HG03378 (cell line): ENCODE data around the gene CTNND2.

Source experiments
- ATAC-seq: cut with Tn5 transposase; IDR thresholded peaks from one replicate; pipeline ENCODE4 v1.9.1; 2021; ENCODE audit warnings: mild to moderate bottlenecking, moderate library complexity; ENCODE audit not compliant: unreplicated experiment

The CTNND2 gene

DNA sequence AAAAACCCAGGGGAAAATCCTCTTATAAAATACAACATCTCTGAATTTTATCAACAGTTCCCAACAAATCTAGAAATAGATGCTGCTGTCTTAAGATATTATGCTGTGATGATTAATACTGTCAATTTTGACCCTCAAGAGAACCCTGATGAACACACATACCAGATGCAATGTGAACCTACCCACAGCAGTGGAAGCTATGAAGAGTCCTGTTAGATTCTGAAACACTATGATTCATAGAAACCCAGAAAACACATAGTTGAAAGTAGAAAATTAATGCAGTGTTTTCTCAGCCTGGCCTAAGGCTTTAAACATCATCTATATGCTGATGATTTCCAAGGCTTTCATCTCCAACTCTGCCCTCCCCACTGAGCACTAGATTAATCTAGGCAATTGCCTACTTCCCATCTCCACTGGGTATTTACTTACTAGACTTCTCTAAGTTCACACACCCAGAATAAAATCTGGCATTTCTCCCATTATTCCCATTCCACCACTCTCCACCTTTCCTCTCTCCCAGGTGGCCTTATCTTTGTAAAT lies 296.2 kb downstream of the CTNND2 start:
- ATAC-seq, result no peak

DNA sequence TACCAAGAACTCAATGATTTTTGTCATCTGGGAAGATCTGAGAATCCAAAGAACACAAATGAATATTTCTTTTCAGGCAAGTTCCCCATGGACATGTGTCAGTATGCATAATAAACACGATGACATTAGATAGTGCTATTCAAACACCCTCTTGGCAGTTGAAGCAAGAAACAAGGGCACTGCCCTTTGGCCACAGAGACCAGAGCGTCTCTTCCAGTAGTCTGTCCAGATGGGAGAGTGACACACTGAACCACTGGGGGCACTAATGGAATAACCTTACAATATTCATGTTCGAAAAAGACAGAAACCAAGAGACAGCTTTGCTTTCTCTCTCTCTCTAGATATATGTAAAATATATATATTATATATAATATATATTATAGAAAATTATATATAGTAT lies 301.9 kb downstream of the CTNND2 start:
- no peak for ATAC-seq

DNA sequence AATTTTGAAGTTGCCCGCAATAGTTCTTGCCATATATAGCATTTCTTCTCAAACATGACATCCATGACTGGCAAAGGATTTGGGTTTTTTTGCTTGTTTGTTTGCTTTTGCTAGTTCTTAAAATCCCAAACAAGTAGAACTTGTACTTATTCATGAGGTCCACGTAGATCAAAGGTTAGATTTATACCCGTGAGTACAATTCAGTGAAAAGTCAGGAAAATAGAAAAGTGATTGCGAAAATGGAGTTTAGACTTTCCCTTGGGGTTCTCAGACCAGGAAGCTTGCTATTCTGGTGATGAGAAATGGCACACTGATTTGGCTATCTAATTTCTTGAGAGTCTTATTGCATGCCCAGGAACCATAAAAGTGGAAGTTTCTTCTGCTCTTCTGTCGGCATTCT lies 304.7 kb downstream of the CTNND2 start:
- no peak for ATAC-seq

DNA sequence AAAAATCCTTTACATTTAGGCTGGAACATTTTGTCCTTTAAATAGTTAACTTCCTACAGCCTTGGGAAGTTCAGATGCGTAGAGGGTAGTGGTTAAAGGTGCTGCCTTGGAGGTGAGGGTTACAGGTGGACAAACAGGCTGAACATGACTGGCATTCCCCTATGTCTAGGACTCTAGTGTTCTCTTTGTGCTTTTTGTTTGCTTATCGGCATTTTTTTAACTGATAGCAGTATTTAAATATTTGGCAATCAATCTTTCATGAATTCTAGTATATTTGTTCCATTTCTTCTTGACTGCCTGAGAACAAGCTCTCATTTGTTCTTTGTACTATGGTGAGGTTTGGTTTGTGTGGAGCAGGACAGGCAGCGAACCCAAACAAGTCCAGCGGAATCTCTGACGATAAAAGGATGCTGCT lies 307.6 kb downstream of the CTNND2 start:
- no peak for ATAC-seq

DNA sequence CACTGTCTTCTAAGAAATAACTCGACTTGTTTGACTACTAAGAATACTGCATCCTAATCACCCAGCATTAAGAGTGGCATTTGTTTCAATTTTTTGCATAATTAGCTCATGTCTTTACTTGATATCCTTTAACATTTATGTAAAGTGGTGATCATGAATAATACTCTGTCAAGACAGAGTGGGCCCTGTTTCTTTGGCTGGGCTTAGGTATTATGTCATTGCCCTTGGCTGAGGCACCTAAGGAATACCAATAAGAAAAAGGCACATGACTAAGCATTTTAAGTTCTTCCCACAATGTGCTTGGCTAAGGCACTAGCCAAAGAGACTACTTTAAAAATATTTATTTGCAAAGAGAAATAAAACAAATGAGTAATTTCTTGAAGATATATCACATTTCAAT lies 308.1 kb downstream of the CTNND2 start:
- ATAC-seq, result no peak

DNA sequence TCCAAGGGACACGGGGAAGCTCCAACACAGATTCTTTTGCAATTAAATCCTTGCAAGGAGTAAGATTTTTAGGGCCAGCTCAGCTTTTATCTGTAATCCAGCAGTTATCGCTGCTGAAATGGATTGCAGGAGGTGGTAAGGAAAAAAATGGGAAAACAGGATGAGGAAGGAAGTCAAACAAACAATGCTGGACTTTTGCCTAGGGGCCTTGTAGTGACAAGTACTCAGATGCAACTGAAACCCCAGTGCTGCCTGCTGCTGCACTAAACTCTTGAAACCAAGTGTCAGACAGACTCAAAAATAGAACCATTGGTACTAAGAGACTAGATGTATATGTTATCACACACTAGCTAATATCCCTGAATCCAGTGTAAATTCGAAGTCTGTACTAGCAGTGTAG lies 309.2 kb downstream of the CTNND2 start:
- ATAC-seq, result no peak

DNA sequence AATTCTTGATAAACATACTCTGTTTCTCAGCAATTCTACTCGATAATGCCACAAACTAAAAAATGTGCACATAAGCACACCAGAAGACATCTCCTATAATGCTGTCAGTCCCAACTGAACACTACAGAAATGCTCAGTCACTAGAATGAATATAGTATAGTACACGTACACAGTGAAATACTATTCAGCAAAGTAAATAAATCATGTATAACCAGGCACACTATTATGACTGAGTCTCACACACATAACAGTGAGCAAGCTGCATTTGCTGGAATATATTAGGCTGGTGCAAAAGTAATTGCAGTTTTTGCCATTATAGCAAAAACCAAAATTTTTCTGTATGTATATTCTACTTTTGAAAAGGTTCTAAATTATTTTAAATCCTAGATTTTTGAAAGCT lies 310.2 kb downstream of the CTNND2 start:
- no peak for ATAC-seq

DNA sequence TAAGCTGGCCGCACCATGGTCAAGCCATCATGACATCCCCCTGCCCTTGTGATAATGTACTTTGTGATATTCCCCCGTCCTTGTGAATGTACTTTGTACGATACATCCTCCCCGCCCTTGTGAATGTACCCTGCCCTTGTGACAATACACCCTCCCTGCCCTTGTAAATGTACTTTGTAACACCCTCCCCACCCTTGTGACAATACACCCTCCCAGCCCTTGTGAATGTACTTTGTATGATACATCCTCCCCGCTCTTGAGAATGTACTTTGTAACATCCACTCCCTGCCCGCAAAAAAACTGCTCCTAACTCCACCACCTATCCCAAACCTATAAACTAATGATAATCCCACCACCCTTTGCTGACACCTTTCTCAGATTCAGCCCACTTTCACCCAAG lies 313.8 kb downstream of the CTNND2 start:
- no peak for ATAC-seq

DNA sequence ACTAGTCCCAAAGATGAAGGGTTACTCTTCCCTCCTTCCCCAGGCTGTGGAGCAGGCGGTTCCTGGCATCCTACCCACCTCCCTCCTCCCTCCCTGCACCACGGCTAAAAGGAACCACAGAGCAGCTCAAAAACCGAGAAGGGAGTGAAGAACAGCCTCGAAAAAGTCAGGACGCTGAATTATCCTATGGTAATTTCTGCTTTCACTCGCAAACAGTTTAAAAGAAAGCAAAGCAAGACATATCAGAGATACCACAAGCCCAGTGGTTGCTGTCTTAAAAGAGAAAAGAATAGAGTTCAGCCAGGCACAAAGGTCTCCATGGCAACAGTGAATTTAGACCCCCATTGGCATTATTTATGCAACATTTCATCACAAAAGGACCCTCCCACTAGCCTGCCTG lies 315.4 kb downstream of the CTNND2 start:
- no peak for ATAC-seq

DNA sequence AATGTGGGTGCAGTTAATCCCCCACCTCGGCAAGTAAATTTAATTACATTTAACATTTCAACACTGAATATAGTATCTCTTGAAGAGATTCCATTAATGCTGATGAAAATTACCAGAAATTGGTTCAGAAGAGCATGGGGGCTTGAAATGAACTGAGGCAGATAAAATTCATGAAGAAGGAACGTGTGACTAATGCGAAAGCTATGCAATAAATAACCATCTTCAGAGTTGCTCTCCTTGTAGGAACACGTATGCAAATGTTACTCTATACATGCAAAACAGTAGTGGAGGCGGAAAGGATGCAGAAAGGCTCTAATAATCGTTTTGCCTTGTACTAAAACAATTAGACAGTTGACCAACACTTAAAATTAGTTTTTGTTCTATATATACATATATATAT lies 320.2 kb downstream of the CTNND2 start:
- ATAC-seq, result no peak

DNA sequence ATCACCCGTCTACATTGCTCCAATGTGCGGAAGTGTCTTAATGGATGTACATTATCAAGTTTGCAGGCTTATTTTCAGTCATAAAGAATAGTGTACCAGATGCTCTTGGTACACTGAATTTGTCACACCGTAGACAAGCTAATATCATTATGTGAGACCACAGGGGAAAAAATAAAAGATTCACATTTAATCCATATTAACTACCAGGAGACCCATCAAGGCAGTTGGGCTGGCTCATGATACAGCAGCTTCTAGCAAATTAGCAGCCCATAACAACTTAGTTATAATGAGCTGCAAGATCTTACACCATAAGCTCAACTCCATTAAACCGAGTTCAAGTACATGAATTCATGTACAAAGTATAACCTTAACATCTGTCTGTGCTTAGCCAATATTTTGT lies 324.9 kb downstream of the CTNND2 start:
- ATAC-seq, result no peak

DNA sequence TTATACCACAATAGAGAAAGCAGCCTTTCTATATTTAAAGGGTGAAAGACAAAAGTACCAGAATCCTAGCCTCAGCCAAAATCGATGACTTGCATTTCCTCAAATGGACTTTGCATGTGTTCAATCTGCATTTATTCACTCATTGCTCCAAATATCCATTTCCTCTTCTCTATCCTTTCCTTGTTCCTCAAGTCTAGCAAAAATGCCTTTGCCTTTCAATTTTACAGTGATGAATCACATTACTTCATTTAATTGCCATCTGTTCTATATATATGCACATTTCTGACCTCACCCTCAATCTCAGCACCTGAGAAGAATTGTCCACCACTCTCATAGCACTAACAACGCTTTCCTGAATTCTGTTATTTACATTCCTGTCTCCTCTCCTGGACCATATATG lies 329.5 kb downstream of the CTNND2 start:
- no peak for ATAC-seq

DNA sequence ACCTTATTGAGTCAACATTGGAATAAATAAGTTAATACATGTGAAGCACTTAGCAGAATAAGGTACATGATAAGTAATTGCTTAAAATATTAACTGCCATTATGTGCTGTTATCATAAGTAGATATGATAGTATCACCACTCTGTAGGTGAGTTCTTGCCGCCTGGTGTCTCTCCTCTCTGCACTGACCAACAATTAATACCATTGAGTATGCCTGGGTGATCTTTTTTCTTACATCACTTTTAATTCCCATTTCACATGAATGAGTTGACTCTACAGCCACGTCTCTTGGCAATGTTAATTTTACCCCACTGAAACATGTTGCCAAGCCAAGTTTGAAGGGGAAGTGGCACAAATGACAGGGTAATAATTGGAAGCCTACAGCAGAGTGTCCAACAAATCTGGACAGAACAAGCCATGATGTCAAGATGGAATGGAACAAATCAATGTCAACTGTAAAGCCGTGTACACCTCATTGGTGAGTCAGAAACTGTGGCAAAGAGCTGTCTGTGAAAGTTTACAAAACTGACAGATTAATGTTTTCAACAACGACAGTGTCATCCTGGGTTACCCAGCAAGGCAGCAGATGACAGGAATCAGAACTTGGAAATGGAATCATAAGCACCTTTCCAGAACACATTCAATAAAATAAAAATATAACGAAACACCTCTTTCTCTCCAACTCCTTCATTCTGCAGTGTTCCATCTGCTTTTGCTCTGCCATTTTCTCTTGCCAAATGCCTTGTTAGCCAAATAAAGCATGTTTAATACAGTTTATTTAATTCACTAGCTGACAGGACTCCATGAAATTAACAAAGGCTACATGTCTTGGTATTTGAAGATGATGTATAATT lies 330.9 kb downstream of the CTNND2 start:
- no peak for ATAC-seq

DNA sequence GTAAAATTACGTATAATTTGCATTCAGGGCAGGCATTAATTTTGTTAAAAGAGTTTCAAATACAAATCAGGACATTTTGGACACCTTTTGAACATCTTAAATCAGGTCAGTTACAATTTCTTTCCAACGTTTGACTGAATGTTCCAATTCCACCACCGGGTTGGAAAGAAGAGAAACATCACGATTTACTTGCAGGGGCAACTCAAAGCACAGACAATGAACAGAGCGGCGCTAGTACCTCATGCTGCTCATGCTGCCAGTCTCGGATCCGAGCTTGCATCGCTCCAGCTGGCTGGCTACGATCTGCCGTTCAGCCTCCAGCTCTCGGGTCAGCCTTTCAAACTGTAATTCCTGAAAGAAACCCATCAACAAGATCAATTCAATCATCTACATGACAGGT lies 339.5 kb downstream of the CTNND2 start:
- no peak for ATAC-seq

DNA sequence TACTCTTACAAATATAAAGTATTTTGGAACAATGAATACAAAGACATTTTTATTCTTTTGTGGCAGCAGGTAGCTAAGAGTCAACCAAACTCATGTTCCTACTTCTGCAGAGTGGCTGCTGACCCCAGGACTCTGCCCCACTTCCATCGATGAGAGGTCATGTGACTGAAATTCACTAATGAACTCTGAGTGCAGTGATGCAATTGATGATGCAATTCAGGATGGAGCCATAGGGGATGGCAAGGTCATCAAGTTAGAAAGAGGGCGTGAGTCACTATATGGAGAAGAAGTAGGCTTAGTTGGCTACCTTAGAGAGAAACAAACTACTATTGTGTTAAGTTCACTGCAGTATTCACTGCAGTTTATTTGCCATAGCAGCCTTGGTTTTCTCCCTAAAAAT lies 340.4 kb downstream of the CTNND2 start:
- ATAC-seq, result no peak

DNA sequence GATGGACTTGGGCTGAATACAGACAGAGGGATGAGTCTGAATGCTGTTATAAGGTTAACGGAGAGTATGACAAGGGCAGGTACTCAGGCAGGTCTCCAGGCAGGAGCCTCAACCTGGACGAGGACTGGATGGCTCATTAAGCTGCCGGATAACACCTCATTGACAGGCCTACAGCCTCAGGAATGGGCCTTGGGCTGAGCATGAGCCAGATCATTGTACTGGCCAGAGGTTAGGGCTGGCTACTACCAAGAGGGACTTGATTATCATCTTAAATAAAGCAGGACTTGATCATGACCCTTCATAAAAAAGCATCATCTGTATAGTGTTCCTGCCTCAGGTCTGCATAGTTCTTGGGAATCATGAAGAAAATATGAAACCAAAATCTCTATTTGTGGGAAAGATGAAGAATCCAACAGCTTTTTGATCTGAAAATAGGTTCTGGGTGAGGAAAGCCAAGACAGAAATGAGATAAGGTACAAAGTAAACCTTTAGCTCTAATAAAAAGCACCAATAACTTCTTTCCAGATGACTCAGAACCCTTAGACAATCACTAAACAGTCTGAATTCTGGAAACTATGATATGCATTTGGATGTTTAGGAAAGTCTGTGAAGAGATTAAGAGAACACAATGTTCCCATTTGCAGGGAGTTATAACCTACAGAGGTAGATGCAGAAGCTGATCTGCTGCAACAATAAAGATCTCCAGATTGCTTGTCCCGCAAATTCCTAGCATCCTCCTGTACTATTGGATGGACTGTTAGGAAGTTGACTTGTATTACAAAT lies 343.1 kb downstream of the CTNND2 start:
- ATAC-seq, result no peak

DNA sequence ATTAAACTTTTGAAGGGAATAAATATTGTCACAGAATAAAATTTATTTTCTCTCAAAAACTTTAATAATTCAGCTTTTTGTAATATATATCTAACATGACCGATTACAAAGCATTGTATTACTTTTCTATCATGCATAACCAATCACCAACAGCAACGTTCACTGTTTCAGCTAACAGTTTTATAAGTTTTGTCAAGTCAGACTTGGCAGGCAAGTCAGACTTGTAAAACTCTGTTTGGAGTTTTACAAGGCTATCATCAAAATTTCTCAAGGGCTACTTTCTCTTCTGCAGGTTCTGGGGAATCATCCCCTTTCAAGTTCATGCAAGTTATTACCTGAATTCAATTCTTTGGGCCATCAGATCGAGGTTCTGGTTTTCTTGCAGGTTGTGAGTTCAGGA lies 347.2 kb downstream of the CTNND2 start:
- no peak for ATAC-seq

DNA sequence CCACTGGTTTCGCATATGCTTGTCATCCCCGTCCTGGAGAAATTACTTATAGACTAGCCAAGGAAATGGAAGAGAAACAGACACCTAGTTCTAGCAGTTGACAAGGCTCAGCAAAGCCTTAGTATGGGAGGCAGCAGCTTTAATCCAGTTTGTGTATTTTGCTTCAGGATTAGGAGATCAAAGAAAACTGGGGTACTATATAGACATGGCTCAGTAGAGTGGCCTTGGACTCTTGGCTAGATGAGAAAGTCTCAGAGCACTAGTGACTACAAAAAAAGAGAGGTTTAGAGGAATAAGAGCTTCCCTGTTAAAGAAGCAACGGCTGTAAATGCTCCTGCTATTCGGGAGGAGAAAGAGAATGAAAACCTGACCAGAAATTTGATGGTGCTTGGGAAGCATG lies 349.1 kb downstream of the CTNND2 start:
- no peak for ATAC-seq

DNA sequence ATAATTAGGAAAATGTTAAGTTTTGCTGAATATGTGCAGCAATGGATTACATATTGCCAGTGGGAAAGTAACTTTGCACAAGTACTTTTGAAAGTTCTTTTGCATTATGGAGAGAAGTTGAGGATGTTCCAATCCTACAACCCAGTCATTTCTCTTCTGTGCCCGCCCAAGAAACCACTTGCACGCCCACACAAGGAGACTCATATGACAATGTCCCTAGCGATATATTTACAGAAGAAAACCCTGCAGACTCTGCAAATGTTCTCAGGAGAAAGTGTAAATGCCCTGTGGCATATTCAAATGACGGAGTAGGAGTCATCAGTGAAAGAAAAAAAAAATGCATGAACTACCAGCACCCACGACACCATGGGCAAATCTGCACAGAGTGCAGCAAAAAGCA lies 356.5 kb downstream of the CTNND2 start:
- ATAC-seq, result no peak

DNA sequence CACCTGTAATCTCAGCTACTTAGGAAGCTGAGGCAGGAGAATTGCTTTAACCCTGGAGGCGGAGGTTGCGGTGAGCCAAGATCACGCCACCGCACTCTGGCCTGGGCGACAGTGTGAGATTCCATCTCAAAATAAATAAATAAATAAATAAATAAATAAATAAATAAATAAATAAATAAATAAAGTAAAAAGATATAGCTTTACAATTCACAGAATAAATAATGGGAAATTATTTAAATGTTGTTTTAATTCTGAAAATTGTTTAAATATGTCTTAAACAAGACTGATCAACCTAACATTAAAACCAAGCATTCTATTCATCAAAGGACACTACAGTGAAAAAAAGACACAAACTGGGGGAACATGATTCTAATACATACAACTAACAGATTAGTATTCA lies 357.1 kb downstream of the CTNND2 start:
- ATAC-seq, result no peak

DNA sequence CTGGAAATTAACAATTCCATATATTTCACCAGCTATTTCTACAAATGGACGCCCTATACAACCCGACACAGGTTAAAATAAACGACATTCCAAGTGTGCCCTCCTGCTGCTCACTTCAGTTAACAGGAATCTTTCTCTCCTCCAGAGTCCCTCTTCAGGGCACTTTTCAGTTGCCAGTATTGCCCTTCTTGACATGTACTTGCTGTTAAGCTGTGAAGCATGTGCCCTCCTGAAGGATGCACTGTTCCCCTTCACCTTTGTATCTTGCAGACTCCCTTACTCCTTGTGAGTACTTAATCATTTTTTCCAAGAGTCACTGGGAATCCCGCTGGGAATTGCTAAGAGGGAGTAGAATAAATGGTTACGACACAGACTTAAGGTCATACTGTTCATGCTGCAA lies 364.1 kb downstream of the CTNND2 start:
- ATAC-seq, result no peak
